Astrocyte of the hippocampus (primary cell): ENCODE results near the gene SLC3A2.
A peak's percentile ranks its signal among the peaks of the same experiment; 100 is the strongest.
"Not testable (repeated sequence)": the region's sequence is repeated elsewhere in the genome, so short reads cannot be mapped to it uniquely, and the experiment has no call there.

ENCODE experiments used
- DNase-seq: peaks from one replicate; pipeline ENCODE4 v3.0.0; 2011; ENCODE audit warnings: low read depth, low spot score

The SLC3A2 gene

DNA sequence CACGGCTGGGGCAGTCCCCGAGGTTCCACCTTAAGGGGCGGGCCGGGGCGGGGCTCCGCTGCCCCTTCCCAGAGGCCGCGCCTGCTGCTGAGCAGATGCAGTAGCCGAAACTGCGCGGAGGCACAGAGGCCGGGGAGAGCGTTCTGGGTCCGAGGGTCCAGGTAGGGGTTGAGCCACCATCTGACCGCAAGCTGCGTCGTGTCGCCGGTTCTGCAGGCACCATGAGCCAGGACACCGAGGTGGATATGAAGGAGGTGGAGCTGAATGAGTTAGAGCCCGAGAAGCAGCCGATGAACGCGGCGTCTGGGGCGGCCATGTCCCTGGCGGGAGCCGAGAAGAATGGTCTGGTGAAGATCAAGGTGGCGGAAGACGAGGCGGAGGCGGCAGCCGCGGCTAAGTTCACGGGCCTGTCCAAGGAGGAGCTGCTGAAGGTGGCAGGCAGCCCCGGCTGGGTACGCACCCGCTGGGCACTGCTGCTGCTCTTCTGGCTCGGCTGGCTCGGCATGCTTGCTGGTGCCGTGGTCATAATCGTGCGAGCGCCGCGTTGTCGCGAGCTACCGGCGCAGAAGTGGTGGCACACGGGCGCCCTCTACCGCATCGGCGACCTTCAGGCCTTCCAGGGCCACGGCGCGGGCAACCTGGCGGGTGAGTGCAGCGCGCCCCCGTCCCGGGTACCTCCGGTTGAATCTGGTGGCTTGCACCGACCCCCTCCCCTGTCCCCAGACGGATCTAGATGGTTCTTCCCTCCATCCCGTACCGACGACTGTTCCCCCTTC is at the start of gene SLC3A2:
Gene SLC3A2 (plus strand): TSS at position 94 of the 776 bp plus-strand sequence. CDS start 128 bp downstream, at position 222.
- DNase-seq: peak; percentile 95

DNA sequence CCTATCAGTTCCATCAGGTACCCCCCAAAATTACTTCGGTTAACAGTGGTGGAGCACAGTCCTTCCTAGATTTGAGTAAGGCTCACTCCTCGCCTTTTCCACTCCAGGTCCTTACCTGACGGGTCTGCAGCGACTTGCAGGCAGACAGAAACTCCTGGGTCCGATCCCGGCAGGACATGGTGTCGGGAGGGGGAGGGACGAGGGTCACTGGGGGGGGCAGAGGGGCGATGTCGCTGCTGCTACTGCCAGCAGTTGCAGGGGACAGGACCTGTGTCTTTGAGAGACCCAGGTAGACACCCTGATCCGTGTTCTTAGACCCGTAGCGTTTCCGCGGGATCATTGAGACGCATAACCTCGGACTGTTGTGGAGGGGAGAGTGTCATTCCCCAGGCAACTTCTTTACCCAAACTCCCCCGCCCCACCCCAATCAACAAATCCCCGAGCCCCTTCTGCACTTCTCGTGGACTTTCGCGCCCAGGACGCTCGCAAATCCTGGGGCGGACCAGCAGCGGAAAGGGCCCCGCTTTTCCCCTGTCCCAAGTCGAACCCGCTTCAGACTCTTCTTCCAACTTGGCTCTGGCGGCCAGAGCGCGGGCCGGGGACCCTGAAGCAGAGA is 49.7 kb upstream of the SLC3A2 start:
- no peak for DNase-seq

DNA sequence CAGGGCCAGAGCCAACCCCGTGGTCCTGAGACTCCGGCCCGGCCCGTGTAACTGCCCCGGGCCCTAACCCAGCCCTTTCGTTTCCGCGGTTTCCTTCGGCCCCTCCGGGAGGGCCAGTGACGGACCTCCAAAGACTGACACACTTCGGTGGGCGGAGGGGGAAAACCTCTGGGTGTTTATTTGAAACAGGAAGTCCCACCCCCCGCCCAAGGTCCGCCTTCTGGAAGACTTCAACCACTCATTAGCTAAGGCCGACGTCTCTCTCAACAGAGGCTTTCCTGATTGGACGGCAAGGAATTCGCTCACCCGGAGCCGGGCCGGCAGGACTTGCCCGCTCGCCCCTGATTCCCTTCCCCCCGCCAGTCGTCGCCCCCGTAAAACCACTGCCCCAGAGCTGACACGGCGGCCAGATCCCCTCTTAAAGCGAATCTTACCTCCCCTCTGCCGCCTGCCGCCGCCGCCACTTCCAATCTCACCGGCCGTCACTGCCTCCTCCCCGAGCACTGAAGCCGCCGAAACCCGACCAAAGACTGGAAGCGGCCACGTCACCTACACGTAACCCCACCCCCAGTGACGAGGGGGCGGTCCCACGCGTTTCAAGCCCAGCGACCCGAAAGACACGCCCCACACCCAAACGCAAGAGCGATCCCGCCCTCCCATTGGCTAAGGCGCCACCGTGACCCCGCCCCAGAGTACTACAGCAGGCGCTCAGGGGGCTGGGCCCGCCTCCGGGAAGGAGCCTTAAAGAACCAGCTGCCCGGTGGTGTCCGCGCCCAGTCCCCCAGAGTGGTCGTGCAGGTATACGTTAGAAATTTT is 49.0 kb upstream of the SLC3A2 start, which contains the start of gene STX5:
Gene STX5 (minus strand): TSS at position 532 of the 816 bp plus-strand sequence. CDS start 808 bp downstream, outside the sequence.
- DNase-seq: peak; percentile 100

DNA sequence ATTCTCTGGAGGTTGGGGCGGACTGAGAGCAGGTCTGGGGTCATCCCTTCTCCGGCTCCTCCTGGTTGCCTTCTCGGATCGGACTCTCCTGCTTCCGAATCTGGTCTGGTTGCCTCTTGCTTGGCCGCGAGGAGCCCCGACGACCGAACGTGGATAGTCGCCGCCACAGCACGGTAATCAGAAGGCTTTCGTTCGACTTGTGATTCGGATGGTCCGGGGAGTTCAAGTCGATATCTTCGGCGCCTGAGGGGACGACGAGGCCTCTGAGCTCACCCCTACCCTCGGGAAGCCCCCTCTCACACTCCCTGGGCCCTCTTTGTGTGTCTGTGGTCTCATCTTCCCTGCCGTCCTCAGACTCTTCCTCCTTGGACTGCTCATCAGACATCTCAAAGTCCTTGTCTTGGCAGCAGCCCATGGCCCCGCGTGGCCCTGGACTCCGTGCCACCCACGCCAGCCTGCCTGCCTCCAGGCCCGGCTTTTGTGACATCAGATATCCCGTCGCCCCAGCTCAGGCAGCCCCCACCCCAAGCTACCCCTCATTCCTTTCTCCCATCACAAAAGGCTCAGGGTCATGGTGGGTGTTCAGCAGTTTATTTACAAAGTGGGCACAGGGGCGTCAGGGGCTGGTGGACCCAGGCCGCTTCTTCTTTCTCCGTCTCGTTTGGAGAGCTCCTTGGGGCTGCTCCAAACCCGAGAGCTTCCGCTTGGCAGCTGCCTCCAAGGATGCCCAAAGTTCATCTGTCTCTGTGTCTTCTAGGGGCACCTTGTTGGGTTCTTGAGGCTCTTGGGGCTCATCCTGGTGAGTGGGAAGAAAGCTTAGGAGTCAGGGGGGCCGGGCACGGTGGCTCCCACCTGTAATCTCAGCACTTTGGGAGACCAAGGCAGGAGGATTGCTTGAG is 48.1 kb upstream of the SLC3A2 start, which contains the start of gene TEX54:
Gene TEX54 (minus strand): TSS at position 506 of the 899 bp plus-strand sequence.
- DNase-seq: no peak

DNA sequence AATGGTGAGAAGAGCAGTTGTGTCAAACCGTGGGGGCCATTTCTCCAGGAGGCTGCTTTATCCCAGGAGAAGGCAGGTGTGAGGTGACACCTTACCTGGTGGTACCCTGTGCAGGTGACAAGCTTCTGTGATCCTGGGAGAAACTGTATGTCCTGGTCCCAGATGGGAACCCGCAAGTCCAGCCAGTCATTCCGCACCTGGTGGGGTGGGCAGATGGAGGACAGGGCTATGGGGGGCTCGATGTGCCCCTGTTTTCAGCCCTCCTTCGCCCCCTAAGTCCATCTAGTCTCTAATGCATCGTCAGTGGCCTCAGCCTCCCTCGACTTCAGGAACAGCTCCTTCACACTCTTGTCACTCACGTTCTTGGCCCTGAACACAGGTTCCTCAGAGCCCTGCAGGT is 45.4 kb upstream of the SLC3A2 start:
- DNase-seq: no peak

DNA sequence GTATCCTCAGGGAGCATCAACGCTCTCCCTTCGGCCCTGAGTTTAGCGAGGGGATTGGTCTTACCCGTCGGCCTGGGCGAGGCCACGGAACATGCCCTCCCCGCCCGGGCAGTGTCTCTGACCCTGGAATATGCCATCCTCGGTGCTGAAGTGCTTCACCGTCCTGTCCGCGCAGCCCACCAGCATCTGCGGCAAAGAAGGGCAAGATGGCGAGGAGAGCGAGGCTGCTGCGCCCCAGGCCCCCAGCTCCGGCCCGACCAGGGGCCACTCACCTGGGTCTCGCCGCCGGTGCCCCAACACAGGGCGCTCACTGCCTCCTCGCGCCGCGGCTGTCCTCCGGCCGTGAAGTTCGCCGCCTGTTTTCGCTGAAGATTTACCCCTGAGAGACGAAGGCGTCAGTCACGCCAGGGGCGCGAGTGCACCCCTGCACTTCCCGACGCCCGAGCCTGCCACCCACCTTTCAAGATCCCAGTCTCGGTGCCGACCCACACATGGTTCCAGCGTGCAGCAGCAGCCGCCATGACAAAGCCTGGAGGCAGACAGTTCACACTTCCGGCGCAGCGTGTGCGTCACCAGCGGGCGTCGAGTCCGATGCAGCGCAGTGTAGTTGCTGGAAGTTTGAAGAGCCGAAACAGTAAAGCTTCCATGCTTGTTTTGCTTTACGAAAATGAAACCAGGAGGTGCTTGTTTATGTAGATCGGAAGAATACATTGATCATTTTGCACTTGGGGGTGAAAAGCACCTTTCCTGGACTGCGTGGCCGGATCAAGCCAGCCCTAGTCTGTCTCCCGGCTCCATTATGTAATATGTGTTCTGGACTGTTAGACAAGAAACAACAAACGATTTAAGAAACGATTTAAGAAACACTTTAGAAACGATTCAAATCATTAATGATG is 41.4 kb upstream of the SLC3A2 start, which contains the start of gene WDR74:
Gene WDR74 (minus strand): TSS at position 541 of the 896 bp plus-strand sequence. CDS start 20 bp downstream, at position 521.
- peak; percentile 96 for DNase-seq

DNA sequence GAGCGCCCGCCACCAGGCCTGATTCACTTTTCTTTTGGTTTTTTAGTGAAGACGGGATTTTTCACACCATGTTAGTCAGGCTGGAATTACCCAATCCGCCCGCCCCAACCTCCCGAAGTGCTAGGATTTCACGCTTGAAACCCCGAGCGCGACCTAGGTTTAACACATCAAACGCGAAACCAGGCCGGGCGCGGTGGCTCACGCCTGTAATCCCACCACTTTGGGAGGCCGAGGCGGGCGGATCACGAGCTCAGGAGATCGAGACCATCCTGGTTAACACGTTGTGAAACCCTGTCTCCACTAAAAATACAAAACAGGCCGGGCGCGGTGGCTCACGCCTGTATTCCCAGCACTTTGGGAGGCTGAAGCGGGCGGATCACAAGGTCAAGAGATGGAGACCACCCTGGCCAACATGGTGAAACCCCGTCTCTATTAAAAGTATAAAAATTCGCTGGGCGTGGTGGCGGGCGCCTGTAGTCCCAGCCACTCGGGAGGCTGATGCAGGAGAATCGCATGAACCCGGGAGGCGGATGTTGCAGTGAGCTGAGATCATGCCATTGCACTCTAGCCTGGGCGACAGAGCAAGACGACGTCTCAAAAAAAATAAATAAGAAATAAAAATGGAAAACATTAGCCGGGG is 39.9 kb upstream of the SLC3A2 start:
- DNase-seq: peak; percentile 69

DNA sequence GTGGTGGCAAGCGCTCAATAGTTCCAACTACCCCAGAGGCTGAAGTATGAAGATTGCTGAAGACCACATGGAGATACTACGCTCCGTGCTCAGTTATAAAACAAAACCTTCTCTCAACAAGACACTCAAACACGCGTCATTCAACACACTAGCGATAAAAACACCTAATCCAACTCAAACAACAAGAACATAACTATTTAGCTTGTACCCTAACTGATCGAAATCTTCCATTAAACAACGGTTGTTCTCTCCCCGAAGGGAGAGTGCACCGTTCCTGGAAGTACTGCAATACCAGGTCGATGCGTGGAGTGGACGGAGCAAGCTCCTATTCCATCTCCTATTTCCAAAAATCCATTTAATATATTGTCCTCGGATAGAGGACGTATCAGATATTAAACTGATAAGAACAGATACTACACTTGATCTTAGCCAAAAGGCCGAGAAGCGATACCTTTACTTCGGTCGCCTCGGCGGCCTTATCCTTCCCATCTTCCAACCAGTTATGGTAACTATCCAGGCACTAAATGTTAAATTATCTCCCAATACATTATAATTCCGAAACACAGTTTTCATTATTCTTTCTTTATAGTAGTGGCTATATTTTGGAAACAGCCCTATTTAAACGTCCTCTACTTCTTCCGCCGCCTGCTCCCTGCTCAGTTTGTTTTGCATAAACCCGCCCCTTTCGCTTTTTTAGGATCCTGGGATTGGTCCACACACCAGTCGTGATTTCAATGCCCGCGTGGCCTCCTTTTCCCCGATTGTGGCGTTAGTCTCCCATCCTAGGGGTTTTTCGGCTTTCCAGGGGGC is 39.1 kb upstream of the SLC3A2 start:
- DNase-seq: peak; percentile 97

DNA sequence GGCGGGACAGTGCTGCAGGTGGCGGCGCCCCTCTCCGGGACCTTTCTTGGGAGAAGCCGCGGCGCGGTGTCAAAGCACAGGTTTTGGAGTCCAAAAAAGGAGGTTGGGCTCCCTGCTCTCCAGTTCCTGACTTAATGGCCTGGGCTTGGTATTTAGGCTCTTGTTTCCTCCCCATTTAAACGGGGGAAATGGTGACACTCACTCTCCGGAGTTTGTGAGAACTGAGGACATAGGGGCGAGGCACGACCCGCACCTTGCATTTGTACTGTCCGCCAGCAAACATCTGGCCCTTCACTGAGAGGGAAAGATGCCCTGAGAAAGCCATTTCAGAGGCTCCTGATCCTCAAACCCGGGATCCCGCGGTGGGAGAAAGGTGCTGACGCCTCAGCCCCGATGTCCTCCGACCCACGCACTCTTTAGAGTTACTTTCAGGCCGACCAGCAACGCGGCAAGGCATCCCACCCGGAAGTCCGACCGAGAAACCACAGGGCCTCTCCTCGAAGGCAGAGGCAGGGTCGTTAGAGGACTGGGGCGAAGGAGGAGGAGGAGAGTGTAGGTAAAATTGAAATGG is 38.4 kb upstream of the SLC3A2 start:
- peak; percentile 41 for DNase-seq

DNA sequence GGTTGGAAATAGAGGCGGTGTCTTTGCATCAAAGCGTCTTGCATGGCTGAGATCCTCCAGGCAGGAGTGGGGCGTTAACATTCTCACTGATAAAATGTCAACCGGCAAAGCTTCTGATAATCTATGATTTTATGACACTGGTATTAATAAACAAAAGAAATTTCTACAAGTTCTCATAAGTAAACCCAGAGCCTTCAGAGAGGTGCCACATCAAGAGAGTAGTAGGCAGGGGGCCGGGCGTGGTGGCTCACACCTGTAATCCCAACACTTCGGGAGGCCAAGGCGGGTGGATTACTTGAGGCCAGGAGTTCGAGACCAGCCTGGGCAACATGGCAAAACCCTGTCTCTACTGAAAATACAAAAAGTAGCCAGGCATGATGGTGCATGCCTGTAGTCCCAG is 37.8 kb upstream of the SLC3A2 start:
- not testable (repeated sequence) for DNase-seq

DNA sequence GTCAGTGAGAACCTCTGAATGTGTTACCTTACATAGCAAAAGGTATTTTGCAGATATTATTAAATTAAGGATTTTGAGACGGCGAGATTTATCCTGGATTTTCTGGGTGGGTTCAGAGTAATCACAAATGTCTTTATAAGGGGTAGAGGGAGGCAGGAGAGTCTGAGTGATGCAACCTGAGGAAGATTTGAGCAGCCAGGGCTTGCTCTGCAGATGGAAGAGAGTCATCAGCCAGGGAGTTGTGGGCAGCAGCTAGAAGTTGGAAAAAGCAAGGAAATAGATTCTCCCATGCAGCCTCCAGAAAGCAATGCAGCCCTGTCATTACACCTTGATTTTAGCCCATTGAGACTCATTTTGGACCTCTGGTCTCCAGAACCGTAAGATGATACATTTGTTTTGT is 37.2 kb upstream of the SLC3A2 start:
- no peak for DNase-seq

DNA sequence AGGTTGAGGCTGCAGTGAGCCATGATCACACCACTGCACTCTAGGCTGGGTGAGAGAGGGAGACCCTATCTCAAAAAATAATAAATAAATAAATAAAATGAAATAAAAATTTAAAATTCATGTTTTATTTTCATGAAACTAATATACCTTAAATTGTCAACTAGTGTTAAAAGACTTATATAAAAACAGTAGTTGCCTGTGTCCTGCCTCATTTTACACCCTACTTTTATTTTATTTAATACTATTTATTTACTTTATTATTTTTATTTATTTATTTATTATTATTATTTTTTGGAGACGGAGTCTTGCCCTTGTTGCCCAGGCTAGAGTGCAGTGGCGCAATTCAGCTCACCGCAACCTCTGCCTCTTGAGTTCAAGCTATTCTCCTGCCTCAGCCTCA is 36.5 kb upstream of the SLC3A2 start:
- DNase-seq: no peak

DNA sequence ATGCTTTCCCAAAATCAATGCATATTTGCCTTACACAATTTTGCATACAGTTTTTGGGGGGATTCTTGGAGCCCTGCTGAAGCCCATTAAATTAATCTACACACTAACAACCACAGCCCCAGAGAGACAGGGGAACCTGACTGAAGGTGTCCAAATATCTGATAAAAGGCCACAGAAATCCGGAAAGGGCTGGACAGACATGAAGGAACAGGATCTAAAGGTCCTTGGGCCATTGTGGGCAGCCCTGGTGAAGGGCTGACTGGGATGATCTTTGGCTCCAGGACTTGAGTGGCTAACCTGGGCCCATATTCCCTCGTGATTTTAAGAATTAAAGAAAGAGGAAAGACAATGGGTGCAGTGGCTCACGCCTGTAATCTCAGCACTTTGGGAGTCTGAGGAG is 34.5 kb upstream of the SLC3A2 start:
- DNase-seq: no peak

DNA sequence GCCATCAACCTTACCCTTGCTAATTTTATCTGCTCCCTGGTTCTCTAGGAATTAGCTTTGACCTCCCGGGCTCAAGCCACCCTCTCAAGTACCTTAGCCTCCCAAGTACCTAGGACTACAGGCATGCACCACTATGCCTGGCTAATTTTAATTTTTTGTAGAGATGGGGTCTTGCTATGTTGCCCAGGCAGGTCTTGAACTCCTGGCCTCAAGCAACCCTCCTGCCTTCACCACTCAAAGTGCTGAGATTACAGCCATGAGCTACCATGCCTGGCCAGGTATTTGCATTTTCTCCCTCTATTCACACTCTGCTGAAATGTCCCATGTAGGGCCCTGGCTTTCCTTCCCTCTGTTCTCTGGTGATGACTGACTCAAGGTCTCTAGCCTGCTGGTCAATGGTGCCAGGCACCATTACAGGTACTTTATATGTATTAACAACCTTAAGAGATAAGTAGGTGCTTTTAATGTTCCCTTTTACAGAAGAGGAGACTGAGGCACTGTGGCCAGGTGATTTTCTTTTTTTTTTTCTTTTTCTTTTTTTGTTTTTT is 32.9 kb upstream of the SLC3A2 start:
- DNase-seq: no peak

DNA sequence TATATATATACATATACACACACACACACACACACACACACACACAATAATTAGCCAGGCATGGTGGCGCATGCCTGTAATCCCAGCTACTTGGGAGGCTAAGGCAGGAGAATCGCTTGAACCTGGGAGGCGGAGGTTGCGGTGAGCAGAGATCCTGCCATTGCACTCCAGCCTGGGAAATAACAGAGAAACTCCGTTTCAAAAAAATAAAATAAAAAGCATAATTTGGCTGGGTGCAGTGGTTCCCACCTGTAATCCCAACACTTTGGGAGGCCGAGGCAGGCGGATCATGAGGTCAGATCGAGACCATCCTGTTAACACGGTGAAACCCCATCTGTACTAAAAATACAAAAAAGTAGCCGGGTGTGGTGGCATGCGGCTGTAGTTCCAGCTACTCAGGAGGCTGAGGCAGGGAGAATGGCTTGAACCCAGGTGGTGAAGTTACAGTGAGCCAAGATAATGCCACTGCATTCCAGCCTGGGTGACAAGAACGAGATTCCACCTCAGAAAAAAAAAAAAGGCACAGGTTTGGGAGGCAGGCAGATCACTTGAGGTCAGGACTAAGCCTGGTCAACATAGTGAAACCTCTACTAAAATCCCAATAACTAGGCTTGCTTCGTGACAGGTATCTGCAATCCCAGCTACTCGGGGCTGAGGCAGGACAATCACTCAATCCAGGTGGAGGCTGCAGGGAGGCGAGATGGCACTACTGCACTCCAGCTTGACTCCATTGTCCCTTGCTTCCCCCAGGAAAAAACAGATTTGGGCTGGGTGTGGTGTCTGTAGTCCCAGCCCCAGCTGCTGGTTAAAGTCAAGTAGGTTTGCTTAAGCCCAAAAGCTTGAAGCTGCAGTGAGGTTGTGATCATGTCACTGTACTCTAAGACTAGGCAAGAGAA is 29.5 kb upstream of the SLC3A2 start:
- DNase-seq: no peak

DNA sequence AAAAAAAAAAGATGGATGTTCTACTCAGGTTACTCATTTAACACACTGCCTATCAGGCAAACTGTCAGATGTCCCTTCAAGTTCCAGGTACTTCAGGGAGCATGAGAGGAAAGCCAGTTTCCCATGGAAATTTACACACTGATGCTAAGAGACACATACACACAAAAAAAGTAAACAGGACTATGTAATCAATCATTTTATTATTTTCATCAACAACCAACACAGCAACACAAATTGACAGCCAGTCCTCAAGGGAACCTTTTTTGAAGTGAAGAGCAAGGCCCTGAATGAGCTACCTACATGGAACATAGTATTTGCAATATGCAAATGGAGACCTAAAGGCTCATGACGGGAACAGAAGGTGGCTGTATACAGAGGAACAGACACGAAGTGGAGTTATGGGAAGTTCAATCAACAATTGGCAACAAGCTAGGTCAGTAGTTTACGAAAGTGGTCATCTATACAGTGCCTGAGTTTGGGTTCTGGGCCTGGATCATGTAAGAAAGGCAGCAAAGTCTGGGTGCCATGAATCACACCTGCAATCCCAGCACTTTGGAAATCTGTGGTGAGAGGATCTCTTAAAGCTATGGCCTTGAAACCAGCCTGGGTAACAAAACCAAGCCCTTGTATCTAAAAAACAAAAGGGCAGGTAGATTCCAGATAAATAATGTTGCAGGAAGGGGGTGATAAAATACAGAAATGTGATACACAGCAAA is 28.7 kb upstream of the SLC3A2 start:
- DNase-seq: no peak
